Adipose tissue (tissue), 3 donors: Measurements from ENCODE around the gene PRR13. TPM values are rescaled to one million over a fixed set of nuclear protein-coding genes. Genes with fewer than 3 reads are reported as not detected.
A peak's percentile ranks its signal among the peaks of the same experiment; 100 is the strongest.
"Not testable (repeated sequence)": the region's sequence is repeated elsewhere in the genome, so short reads cannot be mapped to it uniquely, and the experiment has no call there.

ENCODE experiments used
- H3K27ac ChIP-seq: one replicate; pipeline ENCODE4 v1.5.1; 2013; ENCODE audit warnings: low read depth, low read length
- WGBS, 3 donors: extraction: QIAGEN DNeasy Blood & Tissue Kit; methylation state at CpG; one replicate each; pipeline ENCODE4 v1.1.7; 2013; 5-methylcytosine and 5-hydroxymethylcytosine counted together
- polyA plus RNA-seq, 3 donors: library from polyadenylated mRNA; stranded (reverse); fragments of 200-250 nt; gene quantifications; one replicate each; pipeline ENCODE4 v1.2.3, GENCODE V29; 2013
- donor health status: healthy with polysubstance abuse.
- donor health status: Bipolar disorder and iron deficiency.
- donor health status: healthy.

The PRR13 gene
- polyA plus RNA-seq, 3 donors = 82.1 to 179 (median 162) TPM

DNA sequence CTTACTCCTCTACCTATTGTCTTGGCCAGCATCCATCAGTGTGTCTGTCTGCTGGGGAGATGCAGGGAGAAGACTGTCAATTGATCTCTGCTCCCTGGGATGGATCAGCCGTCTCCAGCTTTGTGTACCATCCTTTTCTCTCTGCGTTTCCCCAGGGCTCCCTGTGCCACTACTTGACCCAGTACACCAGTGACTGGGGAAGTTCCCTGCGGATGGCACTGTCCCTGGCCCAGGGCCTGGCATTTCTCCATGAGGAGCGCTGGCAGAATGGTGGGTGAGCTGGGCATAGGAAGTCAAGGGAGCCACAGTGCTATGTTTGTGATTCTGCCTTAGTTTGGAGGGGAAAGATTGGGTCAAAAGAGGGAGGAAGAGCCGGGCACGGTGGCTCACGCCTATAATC lies 12.8 kb upstream of the PRR13 start:
- WGBS, 3 donors = 91 to 93% (median 92%) methylated on average over 7 of the region's 7 CpGs

DNA sequence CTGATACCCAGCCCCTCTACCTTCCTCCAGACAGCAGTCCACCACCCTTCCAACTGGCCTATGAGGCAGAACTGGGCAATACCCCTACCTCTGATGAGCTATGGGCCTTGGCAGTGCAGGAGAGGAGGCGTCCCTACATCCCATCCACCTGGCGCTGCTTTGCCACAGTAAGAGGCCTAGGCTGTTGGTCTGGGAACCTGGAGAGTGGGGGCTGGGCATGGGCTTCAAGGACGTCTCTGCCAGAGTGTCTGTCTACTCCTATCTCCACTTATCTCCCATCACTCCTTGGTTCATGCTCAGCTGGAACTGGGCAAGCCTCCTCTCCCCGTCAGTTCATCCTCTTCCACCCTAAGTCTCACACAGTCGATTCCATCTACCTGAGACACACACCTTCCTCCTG lies 11.4 kb upstream of the PRR13 start:
- WGBS, 3 donors = 80 to 93% (median 82%) methylated on average over 5 of the region's 5 CpGs

More for the DNA sequence above, 12.8 kb upstream of the PRR13 start:
- H3K27ac ChIP-seq = no peak overlapping the region

DNA sequence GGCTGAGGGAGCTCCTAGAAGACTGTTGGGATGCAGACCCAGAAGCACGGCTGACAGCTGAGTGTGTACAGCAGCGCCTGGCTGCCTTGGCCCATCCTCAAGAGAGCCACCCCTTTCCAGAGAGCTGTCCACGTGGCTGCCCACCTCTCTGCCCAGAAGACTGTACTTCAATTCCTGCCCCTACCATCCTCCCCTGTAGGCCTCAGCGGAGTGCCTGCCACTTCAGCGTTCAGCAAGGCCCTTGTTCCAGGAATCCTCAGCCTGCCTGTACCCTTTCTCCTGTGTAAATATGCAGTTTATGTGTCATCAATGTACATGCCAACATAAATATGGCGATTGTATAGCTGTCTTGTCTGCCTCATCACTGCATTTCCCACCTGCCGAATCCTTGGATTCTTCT lies 10.3 kb upstream of the PRR13 start:
- H3K27ac ChIP-seq = no peak overlapping the region
- WGBS, 3 donors = 79 to 87% (median 87%) methylated on average over 7 of the region's 7 CpGs

More for the DNA sequence above, 11.4 kb upstream of the PRR13 start:
- no peak overlapping the region for H3K27ac ChIP-seq

DNA sequence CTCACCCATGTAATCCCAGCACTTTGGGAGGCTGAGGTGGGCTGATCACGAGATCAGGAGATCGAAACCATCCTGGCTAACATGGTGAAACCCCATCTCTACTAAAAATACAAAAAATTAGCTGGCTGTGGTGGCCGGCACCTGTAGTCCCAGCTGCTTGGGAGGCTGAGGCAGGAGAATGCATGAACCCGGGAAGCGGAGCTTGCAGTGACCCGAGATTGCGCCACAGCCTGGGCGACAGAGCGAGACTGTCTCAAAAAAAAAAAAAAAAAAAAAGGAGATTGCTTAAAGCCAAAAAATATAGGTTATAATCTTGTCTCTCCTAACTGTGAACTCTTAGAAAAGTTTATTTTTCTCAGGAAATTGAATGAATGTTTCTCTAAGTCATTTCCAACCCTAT lies 6.2 kb upstream of the PRR13 start:
- H3K27ac ChIP-seq = not testable (repeated sequence)
- 74 to 94% (median 80%) methylated on average over 9 of the region's 9 CpGs for WGBS, 3 donors

DNA sequence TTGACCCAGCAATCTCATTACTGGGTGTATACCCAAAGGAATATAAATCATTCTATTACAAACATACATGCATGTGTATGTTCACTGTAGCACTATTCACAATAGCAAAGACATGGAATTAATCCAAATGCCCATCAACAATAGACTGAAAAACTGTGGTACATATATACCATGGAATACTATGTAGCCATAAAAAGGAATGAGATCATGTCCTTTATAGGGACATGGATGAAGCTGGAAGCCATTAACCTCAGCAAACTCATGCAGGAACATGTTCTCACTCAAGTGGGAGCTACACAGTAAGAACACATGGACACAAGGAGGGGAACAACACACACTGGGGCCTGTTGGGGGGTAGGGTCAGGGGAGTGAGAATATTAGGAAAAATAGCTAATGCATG lies 2.0 kb upstream of the PRR13 start:
- not testable (repeated sequence) for H3K27ac ChIP-seq

DNA sequence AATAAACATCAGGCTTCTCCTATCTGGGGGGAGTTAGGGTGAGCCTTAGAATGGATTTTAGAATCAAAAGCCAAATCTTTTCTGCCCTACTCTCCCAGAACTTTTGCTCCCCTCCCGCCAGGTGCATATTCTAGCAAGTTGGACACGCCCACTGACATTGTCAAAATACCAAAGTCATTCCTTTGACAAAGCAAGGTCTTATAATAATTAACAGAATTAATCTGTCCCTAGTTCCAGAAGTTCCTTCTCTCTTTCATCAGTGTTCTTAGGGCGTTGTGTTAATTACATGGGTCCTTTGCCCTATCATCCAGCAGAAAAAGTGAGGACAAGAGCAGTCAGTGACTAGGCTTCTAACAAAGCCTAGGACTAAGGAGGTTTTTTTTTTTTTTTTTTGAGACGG lies 2.4 kb downstream of the PRR13 start:
- WGBS, 3 donors = 74 to 97% (median 88%) methylated on average over 3 to 4 of the region's 4 CpGs
- H3K27ac ChIP-seq = no peak overlapping the region

DNA sequence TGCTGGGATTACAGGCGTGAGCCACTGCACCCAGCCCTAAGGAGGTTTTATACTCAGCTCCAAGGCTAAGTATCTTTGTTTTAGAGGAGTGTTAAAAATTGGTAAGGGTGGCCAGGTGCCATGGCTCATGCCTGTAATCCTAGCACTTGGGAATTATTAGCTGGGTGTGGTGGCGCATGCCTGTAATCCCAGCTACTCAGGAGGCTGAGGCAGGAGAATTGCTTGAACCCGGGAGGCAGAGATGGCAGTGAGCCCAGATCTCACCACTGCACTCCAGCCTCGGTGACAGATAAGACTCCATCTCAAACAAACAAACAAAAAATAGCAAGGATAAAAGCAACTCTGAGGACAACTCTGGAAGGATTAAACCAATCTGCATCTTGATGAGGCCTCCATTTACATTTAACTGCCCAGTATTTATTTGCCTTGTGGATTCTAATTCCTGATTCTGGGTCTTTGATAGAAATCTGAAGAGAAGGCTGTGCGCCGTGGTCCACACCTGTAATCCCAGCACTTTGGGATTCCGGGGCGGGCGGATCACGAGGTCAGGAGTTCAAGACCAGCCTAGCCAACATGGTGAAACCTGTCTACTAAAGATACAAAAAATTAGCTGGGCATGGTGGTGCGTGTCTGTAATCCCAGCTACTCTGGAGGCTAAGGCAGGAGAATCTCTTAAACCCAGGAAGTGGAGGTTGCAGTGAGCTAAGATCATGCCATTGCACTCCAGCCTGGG lies 3.2 kb downstream of the PRR13 start:
- H3K27ac ChIP-seq = not testable (repeated sequence)
- 80 to 91% (median 90%) methylated on average over 11 of the region's 11 CpGs for WGBS, 3 donors

DNA sequence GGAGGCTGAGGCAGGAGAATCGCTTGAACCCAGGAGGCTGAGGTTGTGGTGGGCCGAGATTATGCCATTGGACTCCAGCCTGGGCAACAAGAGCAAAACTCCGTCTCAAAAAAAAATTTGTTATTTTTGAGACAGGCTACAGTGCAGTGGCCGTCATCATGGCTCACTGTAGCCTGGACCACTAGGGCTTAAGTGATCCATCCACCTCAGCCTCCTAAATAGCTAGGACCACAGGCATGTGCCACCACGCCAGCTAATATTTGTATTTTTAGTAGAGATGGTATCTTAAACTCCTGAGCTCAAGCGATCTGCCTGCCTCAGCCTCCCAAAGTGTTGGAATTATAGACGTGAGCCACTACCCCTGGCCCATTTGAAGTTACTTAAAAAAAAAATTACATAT lies 9.4 kb downstream of the PRR13 start:
- no peak overlapping the region for H3K27ac ChIP-seq
- WGBS, 3 donors = 84 to 94% (median 89%) methylated on average over 7 of the region's 7 CpGs

DNA sequence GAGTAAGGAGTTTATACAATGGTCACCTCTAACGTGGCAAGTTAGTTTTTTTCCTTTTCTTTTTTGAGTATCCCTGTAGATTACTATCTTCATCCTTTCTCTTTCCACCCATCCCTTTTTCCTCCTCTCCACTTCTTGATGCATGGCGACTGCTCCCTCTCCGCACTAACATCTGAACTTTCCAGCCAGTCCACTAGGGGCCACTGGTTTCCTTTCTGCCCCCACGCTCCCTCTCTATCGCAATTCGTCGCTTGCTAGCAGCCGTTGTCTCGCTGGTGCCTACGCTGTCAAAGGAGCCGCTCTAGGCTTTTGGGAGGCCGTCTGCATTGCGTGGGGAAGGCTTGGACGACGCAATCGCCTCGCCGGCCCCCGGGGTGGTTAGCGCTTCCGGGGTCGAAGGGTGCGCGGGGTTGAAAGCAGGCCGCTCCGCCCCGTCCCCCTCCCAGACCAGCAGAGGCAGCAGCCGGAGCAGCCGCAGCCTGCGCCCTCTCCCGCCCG lies 10.2 kb downstream of the PRR13 start, which contains the start of gene PCBP2:
Gene PCBP2 (plus strand): TSS at position 442 of the 498 bp plus-strand sequence. CDS start 2,699 bp downstream, outside the sequence.
- H3K27ac ChIP-seq = peak within 1 kb of the TSS; percentile 81
- WGBS, 3 donors = 0 to 1% (median 1%) methylated on average over 24 to 30 of the region's 32 CpGs

DNA sequence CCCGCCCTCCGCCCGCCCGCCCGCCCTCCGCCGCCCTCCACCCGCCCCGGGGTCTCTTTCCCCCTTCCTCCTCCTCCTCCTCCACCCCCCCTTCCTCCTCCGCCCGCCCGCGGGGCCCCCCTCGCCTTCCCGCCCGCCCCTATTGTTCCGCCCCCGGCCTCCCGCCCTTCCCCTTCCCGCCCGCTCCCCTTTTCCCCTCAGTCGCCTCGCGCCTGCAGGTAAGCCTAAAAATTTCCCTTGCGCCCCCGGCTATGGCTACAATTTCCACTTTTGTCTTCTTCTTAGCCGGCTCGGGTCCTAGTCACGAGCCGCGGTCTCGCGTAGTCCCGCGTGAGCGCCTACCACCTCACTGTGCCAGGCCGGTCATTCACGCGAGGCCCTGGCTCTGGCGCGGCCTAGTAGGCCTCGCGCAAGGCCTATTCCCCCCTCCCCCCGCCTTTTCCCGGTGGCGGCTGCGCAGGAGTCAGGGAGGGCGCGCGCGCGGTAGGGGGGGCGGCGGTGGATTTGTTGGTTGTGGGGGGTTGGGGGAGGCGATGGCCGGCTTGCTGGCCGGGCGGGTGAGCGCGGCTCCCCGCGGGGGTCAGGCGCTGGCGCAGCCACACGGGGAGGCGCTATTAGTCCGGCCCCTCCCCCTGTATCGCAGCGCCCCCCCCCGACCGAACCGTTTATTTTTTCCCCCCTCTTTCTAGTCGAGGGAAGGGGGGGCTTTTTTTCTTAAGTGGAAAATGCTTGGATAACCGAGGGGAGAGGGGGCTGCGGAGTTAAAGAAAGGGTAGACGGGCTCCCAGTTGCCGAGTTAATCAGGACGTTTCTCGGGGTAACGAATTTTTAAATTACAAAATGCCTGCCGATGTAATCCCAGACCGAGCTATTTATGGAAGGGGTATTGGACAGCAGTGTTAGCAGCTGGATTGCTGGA lies 10.9 kb downstream of the PRR13 start:
- 0 to 1% (median 0%) methylated on average over 51 to 64 of the region's 82 CpGs for WGBS, 3 donors
- peak overlapping the region; percentile 81 for H3K27ac ChIP-seq

DNA sequence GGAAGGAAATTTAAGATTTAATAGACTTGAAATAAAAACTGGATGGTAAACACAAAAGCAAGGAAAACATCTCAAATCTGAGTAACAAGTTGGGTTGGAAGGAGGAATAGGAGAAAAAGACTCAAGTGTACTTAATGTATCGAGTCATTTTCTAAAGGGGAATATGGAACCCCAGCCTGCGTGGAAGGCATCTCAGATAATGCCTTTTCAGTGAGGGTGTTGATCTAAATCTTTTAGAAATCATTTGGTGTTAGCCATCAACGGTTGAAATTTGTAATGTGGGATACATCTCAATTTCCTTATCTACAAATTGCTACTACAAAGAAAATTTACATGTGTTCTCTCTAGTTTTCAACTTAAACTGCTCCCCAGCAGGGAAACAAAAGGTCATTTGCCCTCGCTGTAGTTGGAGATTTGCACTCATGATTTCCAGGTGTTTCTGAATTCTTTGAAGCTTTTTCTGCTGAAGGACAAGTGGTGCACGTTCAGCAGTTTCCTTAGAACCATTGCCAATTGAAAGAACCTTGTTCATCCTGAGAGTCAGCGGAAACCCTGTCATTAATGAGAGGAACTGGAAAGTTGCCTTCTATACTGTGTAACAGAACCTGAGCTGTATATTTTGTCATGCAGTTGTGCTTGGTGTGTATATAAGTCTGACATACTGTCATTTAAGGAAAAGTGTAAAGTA lies 12.6 kb downstream of the PRR13 start:
- no peak overlapping the region for H3K27ac ChIP-seq
- WGBS, 3 donors = 12 to 42% (median 38%) methylated on average over 6 of the region's 6 CpGs

DNA sequence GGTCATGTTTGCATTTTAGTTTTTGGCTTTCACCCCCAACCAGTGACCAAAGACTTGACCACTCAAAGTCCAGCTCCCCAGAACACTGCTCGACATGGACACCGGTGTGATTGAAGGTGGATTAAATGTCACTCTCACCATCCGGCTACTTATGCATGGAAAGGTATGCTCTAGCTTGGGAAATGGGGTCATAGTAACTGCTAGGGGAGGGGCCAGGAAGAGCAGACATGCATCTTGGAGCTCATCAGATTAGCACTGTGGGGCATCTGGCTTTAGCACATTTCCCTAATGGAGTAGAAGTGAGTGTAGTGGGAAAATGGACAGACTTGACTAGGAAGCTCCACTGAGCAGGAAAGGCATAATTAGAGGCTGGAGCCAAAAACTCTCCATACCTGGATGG lies 13.2 kb downstream of the PRR13 start:
- WGBS, 3 donors = 36 to 71% (median 60%) methylated on average over 3 of the region's 3 CpGs
- no peak overlapping the region for H3K27ac ChIP-seq

DNA sequence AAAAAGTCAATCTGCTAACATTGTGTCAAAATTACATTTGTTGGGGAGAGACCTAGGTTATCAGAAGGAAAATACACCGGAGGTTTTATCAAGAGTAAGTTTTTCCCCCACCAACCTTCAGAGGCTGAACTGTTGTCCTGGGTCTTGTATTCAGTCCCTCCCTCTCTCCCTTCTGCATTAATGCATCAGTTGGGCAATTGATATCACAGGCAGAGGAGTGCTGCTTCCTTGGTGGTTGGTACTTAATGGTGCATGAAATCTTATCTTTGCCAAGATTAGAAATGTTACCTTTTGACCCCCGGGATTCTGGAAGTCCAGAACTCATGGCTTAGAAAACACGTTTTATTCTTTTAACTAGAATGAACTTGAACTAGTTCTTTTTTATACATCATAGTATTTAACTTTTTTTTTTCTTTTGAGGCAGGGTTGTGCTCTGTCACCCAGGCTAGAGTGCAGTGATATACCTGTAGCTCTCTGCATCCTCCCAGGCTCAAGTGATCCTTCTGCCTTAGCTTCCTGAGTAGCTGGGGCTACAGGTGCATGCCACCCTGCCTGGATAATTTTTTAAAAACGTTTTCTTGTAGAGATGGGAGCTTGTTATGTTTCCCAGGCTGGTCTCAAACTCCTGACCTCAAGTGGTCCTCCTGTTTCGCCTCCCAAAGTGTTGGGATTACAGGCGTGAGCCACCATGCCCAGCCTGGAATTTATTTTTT lies 15.3 kb downstream of the PRR13 start:
- H3K27ac ChIP-seq = no peak overlapping the region
- 56 to 78% (median 75%) methylated on average over 6 of the region's 6 CpGs for WGBS, 3 donors

DNA sequence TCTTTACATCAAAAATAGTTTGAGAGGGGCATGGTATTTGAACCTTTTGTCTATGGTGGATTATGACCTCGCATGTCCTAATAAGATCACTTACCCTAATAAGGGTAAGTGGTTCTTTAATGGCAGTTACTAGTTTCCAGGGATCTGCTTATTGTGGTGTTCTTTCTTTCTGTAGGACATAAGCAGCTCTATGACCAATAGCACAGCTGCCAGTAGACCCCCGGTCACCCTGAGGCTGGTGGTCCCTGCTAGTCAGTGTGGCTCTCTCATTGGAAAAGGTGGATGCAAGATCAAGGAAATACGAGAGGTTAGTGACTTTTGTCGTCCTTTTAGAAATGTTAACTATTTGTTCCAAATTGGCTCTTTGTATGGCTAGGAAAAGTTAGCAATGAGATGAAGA lies 17.6 kb downstream of the PRR13 start:
- no peak overlapping the region for H3K27ac ChIP-seq
- WGBS, 3 donors = 68 to 72% (median 69%) methylated on average over 4 of the region's 4 CpGs

DNA sequence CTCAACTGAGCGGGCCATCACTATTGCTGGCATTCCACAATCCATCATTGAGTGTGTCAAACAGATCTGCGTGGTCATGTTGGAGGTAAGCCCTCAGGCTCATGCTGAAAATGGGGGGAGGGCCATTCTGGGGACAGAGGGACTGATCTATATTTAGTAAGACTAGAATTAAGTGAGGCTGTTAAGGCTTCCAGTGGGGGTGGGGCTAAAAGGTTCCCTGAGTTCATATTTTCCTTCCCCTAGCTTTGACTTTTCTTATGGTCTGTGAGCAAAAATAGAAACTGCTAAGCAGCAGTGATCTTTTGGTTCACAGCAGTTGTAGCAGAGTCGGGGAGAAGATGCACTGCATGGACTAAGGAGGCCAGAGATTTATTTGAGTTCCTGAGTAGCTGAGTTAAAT lies 19.5 kb downstream of the PRR13 start:
- 73 to 81% (median 80%) methylated on average over 3 of the region's 3 CpGs for WGBS, 3 donors
- no peak overlapping the region for H3K27ac ChIP-seq

DNA sequence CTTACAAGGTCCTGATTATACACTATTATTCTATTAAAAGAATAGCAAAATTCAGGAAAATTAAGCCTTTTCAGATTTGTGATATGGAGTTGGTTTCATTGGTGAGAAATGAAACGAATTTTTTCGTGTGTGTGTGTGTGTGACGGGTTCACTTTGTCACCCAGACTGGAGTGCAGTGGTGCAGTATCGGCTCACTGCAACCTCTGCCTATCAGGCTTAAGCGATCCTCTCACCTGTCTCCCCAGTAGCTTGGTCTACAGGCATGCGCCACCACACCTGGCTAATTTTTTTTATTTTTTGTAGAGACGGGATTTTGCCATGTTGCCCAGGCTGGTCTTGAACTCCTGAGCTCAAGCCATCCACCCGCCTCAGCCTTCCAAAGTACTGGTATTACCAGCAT lies 20.1 kb downstream of the PRR13 start:
- H3K27ac ChIP-seq = no peak overlapping the region
- 84 to 89% (median 84%) methylated on average over 8 of the region's 8 CpGs for WGBS, 3 donors

DNA sequence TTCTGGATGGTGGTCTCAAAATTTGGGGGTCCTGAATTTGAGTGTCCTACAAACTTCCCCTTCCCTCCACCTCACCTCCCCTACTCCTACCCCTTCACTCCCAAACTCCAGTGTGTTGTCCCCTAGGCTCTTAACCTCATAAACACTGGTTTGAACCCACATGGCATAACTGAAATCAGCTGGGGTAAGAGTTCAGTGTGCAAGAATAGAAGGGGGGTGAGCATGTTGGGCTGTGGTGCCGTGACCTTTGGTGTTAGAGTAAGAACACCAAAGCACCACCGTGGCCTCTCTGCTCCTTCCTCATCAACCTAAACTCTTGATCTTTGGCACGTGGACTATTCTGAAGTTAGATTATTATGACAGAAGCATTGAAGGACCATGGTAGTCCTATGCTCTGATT lies 21.4 kb downstream of the PRR13 start:
- WGBS, 3 donors = 62 to 82% (median 68%) methylated on average over 3 of the region's 3 CpGs
- no peak overlapping the region for H3K27ac ChIP-seq
